Stimulated activated CD8-positive, alpha-beta memory T cell treated with anti-CD3 and anti-CD28 coated beads, Interleukin-15, amount 100 ng/mL, for 4 hours (primary cell): ENCODE measurements around the gene ANKRD34C.

ENCODE experiments used
- DNase-seq, 2 donors: peaks; one replicate each; pipeline ENCODE4 v3.0.0-alpha.2; 2020; ENCODE audit warnings: low read depth in 2 of 2

The ANKRD34C gene

DNA sequence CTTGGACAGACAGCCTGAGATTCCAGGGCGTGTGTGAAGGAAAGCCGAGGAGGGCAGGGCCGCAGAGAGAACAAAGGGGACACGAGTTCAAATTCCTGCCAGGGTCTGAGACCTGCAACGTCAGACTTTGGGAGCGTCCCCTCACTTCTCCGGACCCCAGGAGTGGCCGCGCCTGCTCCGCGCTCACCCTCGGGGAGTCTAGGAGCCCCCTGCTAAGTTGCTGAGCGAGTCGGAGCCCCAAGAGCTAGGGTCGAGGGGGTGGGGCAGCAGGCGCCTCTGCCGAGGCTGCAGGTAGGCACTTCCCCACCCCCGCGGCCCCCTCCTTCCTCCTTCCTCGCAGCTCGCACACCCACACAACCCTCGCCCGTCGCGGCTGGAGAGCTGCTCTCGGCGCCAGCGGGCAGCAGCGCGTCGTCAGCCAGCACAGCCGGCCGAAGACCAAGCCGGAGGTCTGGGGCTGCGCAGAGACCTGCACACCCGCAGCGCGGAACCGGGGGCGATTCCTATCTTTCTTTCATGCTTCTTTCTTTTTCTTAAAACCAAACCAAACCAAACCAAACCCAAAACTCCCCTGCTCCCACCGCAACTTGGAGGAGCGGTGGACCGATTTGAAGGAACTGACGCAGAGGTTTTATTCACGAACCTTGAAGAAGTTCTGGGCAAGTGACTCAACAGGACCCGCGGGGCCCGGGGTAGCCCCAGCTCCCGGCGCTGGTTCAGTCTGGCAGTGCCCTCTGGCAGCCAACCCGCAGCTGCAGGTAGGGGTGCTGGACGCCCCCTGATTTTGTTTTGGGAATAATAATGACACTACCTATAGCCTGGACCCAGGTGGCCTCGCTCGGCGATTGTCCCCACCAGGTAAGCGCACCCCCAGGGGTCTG, at the start of gene ANKRD34C:
Gene ANKRD34C (plus strand): TSS at position 352 of the 881 bp plus-strand sequence. CDS start 10,563 bp downstream, outside the sequence.
- DNase-seq, result no peak

DNA sequence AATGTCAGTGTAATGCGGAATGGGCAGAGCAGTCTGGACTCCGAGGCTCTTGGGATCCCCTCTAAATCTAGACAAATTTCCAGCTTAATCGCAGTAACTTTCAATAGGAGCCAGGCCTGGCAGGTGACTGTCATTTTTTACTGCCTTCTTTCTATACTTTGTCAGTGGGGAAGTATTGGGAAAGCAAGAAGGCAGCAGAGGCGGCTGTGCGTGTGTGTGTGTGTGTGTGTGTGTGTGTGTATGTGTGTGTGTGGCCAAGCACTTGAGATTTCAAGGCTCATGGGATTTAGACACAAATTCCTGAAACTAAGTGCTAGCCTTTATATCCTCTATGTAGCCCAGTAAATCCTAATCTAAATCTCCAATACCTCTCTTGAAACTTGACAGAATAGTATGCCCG, 49.3 kb upstream of the ANKRD34C start:
- no peak for DNase-seq

DNA sequence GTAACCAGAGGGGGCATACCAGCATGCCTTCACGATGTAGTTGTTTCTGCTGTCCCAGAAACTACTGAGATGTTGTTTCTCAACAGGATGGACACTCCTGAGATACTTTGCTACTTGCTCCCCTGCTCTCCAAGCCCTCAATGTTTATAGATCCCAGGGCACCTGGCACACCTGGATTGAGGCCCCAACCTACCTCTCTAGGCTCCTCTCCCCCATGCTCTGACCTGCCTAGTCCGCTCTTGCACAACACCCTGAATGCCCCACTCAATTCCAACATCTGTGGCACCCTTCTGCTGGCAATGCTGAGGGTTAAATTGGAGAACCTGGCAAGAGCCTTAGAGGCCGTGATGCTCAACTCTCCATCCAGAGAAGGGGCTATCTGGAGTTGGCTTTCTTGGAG, 42.5 kb upstream of the ANKRD34C start:
- DNase-seq, result no peak

DNA sequence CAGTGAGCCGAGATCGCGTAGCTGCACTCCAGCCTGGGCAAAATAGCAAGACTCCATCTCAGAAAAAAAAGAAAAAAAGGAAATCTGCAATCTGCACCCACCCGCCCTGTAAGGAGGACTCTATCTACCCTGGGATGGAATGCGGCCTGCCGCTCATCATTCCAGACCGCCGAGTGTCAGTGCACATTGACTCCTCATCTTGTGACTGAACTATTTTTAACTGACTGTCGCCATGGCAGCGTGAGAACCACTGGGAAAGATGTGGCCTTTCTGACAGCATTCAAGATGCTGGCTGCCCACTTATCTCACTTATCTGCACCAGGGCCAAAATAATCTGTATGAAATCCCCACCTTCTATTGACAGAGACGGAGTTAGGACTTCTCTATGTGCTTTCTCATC, 38.8 kb upstream of the ANKRD34C start:
- no peak for DNase-seq

DNA sequence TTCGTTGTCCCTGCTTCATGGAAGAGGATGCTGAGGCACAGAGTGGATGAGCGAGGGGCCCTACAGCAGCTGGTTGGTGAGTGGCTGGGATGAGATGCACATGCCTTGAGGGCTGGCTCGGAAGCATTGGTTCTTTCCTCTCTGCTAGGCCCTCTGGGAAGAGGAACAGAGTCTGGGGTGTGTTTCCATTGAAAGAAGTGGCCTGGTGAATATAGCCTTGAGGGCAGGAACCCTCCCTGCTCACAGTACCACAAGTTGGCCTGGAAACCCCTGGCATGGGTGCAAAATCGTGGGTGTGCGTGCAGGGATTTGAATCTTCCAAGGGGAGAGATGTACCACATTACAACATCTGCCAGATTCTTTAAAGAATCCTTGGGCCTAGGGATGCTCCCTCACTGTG, 37.6 kb upstream of the ANKRD34C start:
- no peak for DNase-seq

DNA sequence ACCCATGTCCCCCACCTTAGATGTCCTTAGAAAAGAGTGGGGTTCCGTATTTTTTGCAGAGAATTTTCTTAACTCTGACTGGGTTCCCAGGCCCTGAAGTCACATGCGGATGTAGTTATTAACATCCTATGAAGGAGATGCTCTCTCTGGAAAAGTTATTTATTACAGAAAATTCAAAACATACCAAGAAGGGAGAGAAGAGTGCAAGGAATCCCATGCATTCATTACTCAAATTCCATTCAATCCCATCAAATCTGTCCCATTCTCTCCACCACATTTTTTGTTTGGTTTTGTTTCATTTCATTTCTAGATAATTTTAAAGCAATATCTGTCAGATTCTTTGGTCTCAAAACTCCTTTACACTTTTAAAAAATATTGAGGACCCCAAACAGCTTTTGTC, 34.3 kb upstream of the ANKRD34C start:
- no peak for DNase-seq

DNA sequence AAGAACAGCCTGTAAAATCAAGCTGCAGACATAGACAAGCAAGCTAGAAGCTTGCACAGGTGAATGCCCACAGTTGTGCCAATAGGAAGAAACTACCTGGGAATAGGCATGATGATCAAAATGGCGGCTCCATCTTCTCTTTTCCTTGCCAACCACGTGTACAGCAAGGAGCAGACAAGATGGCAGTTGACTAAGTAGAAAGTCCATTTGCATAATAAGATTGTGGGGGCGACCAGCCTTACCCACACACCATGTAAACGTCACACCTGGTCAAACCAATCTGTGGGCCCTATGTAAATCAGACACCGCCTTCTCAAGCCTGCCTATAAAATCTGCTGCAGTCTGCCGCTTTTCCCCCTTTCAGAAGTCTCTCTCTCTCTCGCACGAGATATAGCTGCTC, 25.1 kb upstream of the ANKRD34C start:
- DNase-seq, result no peak

DNA sequence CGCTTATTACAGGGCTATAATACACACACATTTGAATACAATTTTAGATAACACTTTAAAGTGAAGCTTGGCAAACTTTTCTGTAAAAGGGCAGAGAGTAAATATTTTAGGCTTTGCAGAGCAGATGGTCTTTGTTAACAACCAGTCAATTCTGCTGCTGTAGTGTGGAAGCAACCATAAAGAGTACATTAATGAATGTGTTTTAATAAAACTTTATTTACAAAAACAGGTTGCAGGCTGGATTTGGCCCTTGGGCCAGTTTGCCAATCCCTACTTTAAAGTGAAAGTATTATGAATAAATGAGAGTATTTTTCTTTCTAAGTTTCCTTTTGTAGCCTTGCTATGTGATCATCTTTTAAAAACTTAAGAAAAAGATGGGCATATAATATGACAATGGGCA, 20.7 kb upstream of the ANKRD34C start:
- DNase-seq, result no peak

DNA sequence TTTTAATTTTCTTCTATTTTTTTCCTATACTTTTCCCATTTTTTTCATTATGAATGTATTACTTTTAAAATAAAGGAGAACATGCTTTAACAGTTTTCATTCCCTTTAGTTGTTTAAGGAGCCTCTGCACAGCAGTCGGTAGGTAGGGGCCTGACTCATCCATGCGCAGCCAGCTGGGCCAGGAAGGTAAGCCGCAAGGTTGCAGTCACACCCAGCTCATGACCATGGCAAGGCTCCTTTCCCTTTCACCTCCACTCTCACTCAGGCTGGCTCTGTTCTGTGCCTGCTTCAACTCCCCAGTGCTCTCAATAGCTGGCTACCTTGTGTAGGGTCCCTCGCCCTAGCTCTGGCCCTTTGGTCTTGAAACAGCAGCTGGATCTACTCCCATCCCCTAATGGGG, 17.4 kb upstream of the ANKRD34C start:
- DNase-seq, result no peak

DNA sequence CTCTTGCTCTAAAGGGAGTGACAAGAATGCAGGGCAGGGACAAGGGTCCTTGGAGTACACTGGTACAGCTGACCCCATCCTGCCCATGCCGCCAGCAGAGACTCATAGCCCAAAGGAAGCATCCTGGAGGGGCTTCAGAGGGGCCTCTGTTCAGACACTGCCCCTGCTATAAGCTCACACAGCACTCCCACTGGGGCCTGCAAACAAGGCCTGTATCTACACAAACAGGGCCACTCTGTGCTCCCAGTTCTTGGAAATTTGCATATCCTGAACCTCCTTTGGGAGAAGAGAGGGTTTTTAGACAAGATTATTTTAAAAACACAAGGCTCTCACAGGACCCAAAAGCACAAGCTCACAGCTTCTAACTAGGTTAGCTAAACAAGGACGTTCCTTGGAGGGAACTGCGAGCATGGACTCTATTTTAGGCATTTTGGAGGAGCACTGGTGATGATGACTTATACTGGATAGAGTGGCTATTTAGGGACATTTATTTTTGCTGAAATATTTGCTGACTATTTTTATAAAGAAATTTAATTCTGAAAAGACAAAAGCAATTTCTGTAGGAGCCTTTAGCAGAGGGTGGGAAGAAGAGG, 16.4 kb upstream of the ANKRD34C start:
- no peak for DNase-seq

DNA sequence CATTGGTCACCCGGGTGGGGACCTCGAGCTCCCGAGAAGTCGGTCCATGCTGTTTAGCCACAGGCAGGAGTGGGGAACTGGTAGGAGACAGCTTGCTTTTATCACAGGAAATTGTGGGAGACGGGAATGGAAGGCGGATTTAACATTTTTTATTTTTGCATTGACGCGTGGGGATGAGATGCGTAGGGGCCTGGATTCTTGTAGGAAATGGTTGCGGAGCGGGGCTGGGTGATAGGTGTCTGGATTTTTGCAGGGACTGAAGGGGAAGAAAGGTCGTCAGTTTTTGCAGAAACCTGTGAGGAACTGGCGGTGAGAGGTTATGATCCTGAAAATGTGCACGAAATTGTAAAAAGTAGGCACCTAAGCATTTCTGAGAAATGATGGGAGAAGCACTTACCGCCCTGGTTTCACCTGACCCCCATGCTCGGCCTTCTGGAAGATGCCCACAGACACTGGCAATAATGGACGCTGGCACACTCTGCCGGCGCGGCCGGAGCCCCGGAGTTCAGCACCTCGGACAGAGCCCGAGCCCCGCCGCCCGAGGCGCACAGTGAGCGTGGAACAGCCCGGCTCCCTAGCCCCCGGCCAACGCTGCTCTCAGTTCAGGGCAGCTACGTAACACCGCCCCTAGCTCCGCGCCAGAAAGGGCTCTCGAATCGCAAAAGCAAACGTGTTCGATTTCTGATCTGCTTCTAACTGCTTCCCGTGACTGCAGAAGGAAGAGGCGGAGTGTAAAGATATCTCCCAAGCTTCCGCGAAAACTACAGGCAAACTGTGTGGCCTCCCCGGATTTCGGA, 928 bp downstream of the ANKRD34C start:
- DNase-seq, result no peak

DNA sequence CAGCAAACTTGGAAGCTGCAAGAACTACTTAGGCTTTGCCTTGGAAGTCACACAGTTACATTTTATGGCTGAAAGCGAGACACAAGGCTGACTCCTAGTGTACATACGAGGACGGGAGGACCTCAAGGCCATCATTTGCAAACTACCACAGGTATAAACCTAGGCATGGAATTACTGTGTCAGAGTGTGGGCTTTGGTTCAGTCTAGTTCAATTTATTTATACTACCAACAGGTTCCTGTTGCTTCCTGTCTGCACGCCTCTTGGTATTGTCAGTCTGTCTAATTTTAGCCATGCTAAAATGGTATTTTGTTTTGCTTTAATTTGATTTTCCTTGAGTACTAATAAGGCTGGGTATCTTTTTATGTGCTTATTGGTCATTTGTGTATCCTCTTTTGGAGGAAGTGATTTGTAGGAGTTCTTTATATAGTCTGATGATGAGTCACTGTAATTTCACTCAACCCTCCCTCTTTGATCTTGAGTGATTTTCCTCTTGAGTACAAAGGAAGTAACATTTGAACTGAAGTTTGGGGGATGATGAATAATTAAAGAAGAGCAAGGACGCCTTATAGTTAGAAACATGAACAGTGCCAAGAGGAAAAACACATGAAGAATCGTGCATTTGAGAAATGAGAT, 8.2 kb downstream of the ANKRD34C start:
- DNase-seq, result no peak

DNA sequence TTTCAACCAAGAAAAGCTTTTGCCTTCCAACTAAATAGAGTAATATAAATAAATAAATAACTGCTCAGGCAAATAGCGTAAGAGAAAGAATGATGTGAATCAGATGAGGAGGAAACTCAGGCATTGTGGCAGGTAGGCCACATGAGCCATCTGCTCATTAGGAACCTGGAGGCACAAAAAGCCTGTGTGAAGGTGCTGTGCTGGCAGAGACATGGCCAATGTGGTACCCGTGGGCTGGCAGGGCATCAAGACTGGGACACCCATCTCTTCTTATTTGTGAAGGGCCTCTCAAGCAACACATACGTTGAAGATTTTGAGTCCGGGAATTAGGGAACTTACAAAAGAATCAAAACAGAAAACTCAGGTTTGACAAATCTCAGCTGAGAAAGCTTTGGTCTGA, 9.5 kb downstream of the ANKRD34C start:
- DNase-seq, result no peak

DNA sequence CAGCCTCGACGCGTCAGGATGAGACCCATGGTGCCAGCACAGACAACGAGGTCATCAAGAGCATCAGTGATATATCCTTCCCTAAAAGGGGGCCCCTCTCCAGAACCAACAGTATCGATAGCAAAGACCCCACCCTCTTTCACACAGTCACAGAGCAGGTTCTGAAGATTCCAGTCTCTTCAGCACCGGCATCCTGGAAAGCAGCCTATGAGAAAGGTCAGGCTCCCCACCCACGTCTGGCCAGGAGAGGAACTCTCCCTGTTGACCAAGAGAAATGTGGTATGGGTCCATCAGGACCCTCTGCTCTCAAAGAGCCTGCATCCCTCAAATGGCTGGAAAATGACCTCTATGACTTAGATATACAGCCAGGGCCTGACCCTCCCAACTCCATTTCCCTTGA, 11.6 kb downstream of the ANKRD34C start:
- DNase-seq, result no peak

DNA sequence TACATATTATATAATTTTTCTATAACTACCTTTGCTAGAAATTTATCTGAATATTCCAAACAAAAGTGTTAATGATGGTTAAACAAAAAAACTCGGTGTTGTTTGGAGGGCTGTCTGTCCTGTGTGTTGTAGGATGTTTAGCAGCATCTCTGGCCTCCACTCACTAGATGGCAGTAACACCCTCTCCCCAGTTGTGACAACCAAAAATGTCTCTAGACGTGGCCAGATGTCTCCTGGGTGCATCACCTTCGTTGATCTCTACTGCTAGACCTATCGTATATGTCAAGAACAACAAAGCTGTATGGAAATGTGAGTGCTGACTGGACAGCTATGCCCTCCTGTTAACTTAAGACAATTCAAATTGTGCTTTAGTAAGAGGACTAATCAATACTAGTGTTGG, 14.1 kb downstream of the ANKRD34C start:
- DNase-seq, result no peak

DNA sequence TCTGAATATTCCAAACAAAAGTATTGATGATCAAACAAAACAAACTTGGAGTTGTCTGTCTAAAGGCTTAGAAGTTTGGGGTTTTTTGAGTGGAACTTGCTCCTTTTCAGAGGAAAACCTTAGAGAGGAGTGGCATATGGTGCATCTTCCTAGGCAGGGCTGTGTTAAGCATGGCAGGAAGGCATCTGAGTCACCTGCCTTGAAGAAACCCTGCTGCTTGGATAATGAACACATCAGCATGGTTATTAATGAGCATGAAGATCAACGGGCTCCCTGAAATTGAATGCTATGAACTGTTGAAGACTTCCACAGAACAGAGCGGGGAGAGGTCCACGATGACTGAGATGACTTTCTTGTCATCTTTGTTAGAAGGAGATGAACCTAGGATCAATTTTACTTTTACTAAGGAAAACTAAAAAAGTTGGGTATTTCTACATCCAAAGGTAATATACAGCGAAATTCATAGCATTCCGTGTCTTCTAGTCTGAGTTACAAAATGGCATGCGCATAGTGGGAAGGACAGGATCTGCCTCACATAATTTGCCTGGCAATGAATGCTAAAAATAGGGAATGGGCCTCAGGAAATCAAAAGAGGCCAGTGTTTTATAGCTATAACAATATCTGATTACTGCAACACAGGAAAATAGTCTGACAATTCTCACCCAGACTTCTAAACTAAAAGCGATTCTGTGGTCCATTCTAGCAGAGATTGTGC, 16.8 kb downstream of the ANKRD34C start:
- no peak for DNase-seq

DNA sequence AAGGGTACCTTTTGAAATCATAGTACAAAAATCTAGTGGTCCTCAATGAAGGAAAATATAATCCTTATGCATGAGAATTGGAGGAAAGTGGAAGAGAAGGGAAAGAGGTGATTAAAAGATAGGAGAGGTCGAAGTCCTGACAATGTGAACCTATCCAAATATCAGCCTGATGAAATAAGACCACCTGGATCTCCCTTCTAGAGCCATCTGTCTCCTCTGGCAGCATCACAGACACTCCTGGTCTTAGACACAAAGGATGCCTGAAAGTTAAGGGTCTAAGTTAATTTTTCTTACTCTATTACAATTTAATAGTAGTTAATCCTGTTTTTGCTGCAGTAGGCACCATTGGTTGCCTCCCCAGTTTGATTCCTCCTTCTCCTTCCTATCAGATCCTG, 17.3 kb downstream of the ANKRD34C start:
- no peak for DNase-seq

DNA sequence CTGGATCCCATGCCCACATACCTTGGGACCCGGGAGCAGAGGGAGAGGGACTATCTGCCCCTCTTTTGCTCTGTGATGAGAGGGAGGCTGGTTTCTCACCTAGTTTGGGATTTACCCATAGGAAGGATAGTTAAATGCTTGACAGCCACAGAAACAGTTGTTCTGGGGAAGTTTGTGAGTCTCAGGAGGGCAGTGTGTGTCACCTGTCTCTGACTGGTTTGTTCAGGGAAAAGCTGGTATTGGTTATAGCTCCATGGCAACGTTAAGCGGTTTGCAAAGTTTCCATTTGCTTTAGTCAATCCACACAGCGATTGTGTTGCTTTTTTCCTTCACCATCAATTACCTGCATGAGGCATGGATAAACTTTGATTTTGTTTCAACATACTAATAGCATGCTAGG, 24.7 kb downstream of the ANKRD34C start:
- no peak for DNase-seq

DNA sequence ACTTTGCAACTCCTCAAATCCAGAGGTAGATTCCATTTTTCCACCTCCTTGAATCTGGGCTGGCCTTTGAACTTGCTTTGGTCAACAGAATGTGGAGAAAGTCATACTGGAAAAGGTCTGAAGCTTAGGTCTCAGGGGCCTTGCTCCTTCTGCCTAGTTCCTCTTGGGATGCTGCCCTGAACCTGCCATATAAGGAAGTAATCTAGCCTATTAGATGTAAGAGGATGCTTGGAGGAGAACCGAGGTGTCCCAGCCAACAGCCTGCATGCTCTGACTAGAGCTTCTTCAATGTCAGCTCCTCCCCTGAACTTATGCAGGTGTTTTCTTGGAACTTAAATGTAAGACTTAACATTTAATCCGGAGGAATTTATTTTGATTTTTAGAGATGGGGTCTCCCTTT, 26.4 kb downstream of the ANKRD34C start:
- DNase-seq, result no peak

DNA sequence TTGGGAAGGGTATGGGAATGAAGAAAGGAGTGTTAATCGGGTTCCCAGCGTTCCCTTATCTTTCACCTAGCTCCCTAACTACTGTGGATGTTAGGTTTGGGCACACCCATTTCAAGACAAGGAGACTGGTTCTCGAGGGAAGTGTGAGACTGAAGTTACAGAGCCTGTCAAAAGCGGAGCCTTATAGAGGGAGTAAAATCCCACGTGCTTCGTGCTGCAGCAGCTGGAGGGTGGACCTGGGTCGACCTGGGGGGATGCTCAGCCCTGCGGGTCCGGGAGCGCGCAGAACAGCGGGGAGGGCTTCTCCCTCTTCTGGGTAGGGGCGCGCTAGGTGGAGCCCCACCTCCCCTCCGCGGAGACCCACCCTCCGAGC, 28.1 kb downstream of the ANKRD34C start:
- DNase-seq, result no peak
